Tongue (tissue), 2 donors: Measurements from ENCODE around the gene PLPP2. TPM values are rescaled to one million over a fixed set of nuclear protein-coding genes. Genes with fewer than 3 reads are reported as not detected.
"Not testable (repeated sequence)": the region's sequence is repeated elsewhere in the genome, so short reads cannot be mapped to it uniquely, and the experiment has no call there.

Source experiments
- DNase-seq: peaks from one replicate; pipeline ENCODE4 v3.0.0-alpha.2; 2015
- total RNA-seq: library from RNA; depleted of rRNA; stranded (reverse); fragments of >200 nt; gene quantifications from one replicate; pipeline ENCODE4 v1.2.3, GENCODE V29; 2014

The PLPP2 gene
- total RNA-seq, 1 donor from 2014 or later = 13.0 TPM

DNA sequence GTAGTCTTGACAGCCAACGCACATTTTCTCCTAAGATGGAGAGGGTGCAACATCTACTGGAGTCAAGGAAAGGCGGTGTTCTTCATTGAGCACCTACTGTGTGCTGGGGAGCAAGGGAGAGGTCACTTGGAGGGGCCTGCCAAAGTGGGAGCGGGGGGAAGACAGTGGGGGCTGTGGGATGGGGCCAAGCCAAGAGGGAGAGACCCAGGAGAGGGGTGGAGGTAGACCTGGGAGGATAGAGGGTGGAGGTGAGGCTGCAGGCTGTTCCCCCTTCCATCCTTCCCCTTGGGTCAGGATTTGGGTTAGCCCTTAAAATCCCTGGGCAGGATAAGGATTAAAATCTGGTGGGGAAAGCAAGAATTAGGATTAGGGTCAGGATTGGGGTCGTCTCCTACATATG lies 1.7 kb upstream of the PLPP2 start:
- DNase-seq = no peak

DNA sequence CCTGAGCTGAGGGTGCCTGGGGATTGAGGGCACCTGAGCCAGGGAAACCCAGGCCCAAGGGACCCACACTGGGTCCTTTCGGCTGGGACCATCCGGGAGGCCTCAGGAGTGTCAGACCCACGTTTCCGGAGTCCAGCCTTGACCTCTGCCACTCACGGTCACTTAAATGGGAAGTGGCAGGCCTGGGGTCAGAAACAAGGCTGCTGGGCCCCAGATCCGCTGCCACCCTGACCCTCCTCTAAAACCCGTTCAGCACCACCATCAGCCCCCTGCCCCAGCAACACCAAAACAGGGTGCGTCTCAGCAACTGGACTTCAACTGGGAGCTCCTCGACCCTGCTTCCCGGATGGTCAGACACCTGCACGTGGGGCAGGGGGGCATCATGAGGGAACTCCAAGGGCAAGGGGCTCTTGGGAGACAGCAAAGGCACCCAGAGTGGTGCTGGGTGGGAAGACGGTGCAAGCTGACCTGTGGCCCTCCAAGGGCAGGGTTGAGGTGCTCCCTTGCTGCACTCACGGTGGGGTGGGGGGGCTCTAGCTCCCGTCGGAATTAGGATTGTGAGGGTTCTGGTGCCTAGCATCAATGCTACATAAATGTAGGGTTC lies 1.2 kb upstream of the PLPP2 start:
- DNase-seq = no peak

DNA sequence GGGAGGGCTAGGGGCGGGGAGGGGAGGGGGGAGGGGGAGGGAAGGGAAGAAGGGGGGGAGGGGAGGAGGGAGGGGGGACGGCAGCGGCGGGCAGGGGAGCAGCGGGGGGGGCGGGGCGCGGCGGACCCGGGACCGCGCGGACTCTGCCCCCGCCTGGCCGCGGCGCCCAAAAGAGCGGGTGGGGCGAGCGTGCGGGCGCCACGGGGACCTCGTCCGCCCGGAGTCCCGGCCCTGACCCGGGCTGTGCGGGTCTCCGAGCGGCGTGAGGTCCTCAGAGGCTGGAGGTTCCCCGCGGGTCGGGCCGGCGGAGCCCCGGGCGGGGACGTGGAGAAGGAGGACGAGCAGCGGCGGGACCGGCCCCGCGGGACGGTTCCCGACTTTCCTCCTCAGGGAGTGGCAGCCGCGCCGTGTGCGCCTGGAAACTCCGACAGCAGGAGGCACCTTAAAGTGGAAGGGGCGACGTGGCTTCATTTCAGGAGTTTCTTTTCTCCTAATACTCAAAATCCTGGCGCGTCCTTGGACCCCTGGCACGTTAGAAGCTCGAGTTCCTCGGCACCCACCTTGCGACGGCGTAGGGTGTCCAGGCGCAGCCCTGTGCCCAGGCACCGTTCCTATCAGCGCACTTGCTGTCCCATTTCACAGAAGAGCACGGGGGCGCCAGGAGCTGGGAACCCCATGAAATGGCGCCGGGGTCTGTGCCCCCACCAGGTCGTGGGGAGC lies 518 bp upstream of the PLPP2 start:
- DNase-seq = no peak

DNA sequence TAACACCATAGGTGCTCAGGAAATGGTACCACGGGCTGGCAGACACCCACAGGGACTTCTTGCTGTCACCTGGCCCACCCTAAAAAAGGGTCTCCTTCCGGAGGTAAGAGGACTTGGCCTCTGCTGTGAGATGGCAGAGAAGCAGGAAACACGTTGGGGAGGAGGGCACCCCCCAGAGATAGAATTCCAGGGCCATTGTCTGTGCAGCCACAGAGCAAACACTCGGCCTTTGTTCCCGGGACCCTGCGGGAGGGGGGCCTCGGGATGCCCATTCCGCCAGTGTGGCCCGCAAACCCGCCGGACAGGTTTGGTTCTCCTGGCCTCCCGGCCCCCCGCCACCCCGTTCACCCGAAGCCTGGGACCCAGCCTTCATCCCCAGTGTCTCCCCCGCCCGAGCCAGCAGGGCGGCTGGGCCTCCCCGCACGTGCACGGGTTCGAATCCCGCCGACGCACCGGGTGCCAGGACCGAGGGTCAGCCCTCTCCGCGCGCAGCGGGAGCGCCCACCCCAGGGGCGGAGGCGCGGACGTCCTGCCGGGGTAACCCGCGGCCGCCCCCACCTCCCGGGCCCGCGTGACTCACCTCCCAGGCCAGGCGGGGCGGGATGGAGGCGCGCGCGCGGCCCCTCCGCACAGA lies 714 bp downstream of the PLPP2 start:
- DNase-seq = no peak

DNA sequence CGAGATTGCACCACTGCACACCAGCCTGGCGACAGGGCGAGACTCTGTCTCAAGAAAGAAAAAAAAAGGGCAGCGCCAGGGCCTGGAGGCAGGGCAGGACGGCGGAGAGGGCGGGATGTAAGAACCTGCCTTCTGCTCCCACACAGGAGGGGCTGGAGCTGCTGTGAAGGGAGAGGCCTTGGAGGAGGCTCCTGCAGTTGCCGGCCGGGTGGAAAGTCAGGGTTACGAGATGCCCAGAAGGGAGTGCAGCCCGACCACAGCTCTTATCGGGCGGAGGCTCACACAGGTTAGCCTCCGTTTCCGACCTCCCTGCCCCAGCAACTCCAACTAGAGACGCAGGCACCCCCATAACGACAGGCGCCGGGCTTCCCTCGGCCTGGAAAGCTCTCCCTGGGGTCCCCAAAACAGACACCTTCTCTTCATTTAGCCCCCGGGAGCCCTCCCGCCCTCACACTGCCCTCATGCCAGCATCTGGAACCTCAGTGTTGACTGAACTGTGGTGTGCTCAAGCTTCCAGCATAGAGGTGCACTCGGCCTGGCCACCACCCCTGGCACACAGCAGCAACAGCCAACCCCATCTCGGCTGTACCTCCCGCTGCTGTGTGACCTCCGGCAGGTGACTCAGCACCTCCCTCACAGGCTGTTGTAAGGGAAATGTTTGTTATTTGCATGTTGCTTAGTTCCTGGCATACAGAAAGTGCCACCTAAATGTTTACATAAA lies 1.4 kb downstream of the PLPP2 start:
- no peak for DNase-seq

DNA sequence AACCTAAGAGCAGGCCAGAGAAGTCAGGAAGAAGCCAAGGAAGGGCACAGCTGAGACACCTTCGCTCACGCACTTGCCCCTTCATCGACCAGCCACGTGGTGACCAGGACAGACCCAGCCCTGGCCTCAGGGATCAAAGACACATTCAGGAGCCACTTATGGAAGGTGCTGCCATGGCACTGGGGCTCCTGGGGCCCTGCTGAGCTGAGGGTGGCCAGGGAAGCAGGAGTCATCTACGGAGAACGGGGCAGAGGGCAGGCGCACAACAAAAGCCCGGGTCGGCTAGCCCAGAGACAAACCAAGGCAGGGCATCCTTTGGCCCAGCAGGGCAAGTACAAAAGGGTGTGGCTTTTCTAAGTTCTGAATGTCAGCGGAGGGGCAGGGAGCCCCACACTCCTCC lies 2.3 kb downstream of the PLPP2 start:
- DNase-seq = no peak

DNA sequence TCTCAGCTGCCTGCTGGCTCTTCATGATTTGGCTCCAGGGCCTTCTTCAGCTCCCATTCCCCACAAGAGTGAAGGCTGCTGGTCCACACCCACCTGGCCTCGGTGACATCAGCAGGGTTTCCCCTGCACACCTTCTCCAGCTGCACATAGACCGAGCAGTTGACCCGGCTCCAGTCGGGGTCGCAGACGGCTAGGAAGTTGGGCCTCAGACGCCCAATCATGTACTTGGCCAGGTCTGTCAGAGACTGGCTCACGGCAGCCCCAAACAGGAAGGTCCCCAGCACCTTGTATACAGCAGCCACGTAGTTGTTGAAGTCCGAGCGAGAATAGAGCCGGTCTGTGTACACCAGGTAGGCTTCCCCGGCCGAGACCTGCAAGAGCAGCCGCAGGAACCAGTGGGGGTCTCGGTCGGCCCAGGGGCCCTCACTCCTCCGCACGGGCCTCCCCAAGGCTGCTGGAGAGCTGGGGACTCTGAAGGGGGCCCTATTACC lies 3.8 kb downstream of the PLPP2 start:
- DNase-seq = no peak

DNA sequence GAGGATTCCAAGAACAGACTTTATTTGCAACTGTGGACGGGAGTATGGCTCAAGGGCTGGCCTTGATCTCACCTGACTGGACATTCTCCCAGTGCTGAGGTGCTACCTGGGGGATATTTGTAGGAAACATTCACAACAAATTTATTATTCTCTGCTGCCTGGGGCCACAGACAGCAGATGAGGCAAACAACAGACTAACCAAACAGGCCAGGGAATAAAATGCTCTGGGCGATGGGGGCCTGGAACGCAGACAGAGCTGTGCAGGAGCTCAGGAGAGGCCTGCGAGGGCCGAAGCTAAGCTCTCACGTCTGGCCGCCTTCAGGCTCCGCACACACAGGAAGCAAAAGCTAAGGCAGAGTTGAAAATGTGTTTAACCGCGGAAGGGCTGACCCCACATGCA lies 7.8 kb downstream of the PLPP2 start:
- no peak for DNase-seq

DNA sequence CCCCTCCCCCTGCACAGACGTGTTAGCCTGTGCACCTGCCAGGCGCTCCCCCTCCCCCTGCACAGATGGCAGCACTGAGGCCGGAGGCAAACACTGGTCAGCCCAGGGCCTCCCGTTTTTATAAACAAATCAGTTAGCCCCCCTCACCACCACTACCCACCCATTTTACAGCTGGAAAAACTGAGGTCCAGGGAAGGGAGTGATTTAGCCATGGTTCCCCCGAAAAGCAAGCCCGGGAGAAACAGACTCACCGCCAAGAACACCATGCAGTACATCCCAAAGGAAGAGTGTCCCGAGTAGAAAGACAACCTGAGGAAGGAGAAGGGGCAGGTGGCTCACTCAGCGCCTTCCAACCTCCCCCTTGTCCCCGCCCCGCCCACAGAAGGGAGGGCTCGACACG lies 8.7 kb downstream of the PLPP2 start:
- DNase-seq = no peak

DNA sequence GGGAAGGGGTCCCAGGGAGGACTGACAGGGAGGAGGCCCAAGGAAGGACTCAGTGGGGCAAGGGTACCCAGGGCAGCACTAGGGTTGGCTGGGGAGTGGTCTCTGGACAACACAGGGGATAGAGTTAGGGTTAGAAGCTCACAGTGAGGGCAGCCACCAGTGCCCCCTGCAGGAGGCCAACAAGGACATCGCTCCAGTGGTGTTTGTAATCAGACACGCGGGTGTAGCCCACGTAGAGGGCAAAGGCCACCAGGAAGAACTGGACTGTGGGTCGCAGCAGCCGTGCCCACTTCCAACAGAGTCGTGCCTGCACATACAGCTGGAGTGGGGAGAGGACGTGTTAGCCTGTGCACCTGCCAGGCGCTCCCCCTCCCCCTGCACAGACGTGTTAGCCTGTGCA lies 9.2 kb downstream of the PLPP2 start:
- no peak for DNase-seq

DNA sequence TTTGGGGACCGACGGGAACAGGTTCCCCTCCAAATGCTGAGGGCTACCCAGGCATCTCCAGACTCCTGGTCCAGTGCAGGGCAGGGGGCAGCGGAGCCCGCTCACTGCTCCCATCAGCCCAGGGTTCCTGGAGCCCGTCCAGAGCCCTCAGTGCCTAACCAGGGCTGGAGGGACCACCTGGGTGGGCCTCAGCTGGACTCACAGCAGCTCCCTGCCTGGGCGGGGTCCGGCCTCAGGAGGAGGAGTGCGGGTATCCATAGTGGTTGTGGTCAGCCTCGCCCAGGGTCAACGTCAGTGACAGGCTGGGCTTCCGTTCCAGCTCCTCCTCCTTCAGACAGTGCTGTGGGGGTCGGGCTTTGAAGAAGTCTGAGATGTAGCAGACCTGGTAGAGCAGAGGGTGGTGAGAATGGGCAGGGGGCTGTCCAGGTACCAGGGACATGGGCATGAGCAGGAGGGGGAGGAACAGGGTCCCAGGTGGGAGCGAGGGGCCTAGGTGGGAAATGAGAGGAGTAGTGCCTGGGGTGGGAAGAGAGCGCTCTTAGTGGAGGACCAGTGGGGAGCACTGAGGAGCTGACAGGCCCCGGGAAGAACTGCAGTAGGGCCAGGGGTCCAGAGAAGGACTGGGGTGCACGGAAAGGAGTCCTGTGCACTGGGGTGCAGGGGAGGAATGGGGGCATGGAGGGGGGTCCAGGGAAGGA lies 9.9 kb downstream of the PLPP2 start:
- no peak for DNase-seq

DNA sequence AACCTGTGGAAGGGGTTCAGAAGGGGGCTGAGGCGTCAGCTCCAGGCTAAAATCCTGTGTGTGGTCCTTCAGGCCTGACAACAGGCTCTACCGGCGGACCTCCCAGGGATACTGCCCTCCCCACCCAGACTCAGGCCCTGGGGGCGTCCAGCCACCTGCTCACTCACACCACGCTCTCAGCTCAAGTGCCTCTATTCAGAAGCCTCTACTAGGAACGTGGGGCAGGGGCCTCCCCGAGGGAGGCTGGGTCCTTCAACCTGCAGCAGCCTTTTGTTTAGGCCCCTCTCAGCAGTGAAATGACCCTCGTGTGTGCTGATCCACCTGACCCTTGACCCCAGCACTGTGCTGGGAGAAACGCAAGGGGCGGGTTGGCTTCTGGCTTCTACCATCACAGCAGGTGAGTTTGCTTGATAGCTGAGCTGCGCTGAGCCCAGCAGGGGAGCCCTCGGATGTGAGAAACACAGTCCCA lies 10.6 kb downstream of the PLPP2 start:
- DNase-seq = no peak

DNA sequence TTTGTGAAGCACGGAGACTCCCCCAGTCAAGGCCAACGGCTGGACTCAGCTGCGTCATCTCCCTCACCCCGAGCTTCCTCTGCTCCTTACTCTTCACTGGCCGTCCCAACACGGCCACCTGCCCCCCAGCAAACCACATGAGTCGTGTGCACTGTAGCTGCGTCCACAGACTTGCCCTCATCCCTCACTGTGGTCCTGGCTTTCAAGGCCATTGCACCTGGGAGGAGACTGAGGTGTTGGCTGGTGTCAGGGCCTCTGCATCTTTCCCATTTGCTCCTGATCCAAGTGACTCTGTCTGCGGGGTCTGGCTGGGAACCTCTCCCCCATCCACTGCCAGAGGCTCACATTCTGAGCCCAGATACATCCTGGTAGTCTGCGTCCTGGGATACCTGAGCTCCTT lies 11.5 kb downstream of the PLPP2 start:
- DNase-seq = no peak

DNA sequence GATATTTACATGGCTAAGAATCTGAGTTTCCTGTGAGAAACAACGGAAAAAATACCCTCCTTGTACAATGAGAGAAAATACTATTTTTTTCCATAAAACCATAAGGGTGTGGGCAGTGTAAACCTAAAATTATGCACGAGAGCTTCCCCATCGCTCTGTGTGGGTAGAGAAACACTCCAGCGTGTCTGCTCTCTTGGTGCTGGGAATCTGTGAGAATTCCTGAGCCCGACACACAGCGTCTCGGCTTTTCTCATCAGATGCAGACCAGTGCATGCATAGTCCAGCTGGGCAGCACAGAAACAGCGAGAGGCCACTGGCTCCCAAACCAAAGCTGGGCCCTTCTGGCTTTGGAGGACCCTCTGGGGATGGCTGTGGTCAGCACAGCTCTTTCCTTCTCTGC lies 12.0 kb downstream of the PLPP2 start:
- DNase-seq = no peak

DNA sequence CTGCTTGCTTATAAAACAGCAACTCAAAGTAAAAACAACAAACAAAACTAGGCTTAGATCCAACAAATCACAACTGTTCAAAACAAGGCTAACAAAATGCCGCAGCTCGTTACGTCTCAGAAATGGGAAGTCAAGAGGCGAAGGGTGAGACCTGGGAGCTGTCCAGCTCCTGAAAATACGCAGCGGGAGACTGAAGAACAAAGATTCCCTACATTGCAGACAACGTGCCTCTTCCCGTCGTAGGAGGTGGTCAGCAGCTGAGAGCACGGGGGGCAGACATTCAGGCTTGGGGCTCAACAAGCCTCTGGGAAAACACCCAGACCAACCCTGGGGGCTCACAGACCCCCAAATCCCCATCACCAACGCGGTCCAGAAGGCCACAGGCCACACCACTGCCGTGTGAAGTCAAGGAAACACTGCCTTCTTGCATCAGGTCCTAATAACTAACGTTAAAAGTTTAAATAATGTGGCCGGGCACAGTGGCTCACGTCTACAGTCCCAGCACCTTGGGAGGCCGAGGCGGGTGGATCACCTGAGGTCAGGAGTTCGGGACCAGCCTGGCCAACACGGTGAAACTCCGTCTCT lies 13.5 kb downstream of the PLPP2 start:
- peak; percentile 75 for DNase-seq

DNA sequence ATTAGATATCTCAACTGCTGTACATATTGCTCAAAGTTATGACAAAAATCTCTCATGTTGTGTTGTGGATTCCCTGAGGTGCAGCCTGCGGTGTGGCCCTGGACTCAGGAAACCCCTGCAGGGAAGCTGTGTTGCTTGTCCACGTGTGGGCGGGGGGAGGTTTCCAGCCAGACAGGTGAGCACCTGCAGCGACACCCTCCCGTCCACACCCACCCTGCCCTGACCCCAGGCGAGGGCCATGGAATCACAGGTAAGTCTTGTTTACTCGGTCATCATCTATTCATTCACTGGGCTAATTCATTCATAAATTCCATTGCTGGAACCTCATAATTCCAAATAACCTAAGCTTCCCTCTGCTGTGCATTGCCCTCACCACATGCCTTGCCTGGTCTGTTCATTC lies 14.1 kb downstream of the PLPP2 start:
- DNase-seq = no peak

DNA sequence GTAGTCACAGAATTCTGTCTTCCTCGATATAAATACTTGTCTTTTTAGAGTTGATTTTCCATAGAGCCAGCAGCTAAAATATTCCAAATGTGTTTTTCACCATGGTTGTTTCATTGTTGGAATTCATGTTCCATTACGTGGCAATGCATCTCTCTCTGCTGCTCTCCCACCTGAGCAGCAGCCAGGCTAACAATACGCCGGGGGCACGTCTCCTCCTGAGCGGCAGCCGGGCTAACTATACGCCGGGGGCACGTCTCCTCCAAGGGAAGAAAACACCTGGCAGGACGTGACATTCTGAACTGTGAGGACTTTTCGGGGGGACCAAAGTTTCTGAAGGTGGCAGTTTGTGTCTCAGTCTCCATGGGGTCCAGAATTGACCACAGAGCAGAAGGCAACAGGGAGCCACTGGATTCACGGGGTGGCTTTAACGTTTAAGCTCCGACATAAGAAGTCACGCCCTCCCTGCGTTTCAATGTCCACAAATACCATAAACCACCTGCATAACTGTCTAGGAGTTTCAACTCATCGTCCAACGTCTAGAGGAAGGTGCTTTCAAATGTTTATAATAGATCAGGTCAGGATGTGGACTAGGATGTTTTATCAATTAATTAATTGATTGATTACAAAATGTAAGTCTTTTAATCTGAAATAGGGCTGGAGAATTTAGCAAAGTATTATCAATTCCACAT lies 15.1 kb downstream of the PLPP2 start:
- DNase-seq = no peak

DNA sequence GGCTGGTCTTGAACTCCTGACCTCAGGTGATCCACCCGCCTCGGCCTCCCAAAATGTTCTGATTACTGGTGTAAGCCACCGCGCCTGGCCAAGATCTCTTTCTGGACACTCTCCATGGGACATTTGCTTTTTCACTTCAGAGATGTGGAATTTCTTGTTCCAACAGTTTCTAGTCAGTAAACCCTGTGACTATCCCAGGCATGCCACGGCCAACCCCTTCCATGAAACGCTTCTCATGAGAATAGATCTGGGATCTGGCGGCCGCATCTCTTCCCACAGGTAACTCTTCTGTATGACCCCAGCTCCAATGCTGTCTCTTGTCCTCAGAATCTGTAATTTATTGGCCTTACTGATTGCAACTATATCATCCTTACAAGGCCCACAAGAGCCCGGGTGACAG lies 16.2 kb downstream of the PLPP2 start:
- no peak for DNase-seq

DNA sequence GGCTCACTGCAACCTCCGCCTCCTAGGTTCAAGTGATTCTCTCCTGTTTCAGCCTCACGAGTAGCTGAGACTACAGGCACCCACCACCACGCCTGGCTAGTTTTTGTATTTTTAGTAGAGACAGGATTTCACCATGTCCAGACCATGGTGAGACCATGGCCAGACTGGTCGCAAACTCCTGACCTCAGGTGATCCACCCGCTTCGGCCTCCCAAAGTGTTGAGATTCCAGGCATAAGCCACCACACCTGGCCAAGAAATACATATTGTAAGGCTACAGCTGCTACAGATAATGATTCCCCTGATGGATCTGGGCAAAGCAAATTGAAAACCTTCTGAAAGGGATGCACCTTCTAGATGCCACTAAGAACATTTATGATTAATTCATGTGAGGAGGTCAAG lies 17.8 kb downstream of the PLPP2 start:
- DNase-seq = no peak

DNA sequence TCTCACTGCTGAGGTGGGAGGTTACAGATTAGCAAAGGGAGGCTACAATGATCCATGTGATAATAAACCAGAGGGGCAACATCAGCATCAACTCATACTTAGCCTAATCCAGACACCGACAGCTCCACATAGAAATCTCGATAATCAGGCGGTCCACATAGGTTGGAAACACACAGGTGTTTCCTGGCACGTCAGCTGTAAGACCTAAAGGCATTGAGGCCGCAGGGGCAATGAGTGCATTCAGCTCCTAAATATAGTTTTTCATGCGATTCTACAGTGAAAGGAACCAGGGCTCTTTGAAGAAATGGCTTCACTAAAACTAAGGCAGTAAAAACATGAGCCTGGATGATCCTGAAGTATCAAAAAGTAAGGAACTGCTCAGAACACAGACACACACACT lies 19.3 kb downstream of the PLPP2 start:
- DNase-seq = no peak

DNA sequence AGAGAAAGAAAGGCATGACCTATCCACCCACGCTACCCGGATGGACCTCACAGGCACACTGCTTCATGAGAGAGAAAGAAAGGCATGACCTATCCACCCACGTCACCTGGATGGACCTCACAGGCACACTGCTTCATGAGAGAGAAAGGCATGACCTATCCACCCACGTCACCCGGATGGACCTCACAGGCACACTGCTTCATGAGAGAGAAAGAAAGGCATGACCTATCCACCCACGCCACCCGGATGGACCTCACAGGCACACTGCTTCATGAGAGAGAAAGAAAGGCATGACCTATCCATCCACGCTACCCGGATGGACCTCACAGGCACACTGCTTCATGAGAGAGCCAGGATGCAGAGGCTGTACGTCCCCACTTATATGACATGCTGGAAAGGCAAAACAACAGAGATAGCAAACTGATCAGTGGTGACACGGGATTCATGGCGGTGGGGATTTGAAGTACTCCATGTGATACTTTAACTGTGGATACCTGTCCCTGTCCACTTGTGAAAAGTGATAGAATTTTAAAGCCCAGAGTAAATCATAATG lies 20.4 kb downstream of the PLPP2 start:
- DNase-seq = not testable (repeated sequence)
